HG03342 (cell line): ENCODE results near the gene CLDND1.

Experiments
- ATAC-seq: cut with Tn5 transposase; IDR thresholded peaks from one replicate; pipeline ENCODE4 v1.9.1; 2021; ENCODE audit warnings: mild to moderate bottlenecking, moderate library complexity; ENCODE audit not compliant: unreplicated experiment

The CLDND1 gene

DNA sequence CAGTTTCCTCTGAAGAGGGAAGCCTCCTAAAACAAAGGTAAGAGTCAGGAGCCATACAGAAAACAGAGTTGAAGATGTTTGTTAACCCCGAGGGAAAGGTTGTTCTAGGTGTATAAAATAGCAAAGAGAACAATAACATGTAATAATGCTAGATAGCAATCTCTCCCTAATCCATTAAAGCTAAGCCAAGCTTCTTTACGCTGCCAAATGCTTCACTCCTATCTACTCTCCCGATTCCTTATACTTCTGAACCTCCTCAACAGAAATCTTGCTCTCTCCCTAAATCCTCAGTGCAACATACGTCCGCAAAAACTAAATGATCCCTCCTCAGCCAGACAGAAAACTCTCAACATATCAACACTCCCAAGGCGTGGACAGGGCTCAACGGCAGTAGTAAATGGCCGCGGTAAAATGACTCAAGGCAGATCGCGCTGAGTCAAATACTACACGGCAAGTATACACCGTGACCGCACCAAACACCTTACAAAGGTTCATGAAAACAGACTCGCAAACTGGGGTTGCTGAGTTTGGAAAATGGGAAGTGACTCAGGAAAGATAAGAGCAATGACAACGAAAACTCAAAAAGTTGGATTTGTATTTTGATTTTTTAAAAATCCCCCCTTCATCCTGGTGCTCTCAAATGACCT is 682 bp downstream of the CLDND1 start:
- ATAC-seq = peak; percentile 45

DNA sequence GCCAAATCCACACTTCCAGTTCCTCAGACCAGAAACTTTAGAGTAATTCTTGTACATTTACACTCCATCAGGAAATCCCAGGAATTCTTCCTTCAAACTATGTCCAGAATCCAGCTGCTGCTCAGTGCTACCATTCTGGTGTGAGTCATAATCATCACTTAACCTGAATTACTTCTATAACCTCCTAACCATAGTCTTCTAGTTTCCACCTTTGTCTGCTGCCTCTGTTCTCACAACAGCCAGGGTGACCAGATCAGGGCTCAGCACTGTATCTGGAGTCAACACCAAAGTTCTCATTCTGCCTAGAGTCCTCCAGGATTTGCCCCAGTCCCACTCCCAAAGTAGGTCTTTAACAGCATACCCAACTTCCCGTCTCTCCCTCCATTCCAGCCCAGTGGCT is 3.4 kb downstream of the CLDND1 start:
- ATAC-seq = no peak

- no peak for ATAC-seq
Observed at GRCh38 chr3:98518816-98519215, 3.9 kb downstream of the CLDND1 start.

GRCh38 chr3:98514948-98515347 is 7.8 kb downstream of the CLDND1 start:
- ATAC-seq = no peak

DNA sequence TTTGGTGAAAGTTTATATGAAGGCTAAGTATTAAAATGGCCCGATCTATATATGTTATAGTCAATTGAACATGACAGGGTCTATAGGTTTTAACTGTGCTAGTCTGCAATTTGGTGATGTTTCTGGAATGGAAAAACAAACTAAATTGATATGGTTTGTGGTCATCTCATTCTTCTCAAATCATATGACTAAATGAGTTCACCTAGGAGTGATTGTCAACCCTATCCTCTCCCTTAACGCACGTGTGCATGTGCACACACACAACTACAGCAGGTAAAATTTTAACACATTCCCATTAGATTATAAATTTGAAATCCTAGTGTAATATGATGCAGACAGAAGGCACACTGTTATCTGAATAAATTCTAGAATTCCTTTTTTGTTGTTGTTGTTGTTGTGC is 9.0 kb downstream of the CLDND1 start:
- ATAC-seq = no peak

DNA sequence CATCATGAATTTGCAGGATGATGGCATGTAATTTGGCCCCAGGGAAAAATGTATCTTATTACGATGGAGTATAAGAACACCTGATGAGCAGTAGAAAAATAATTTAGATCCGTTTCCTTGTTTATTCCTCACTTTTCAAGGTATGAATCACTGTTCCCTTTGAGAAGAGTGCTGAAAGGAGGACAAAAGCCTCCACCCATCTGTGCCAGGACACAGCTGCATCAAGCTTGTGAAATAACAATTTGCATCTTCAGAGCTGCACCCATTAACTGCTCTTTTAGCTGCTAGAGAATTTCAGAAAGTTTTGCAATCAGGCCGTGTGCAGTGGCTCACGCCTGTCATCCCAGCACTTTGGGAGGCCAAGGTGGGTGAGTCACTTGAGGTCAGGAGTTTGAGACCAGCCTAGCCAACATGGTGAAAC is 9.6 kb downstream of the CLDND1 start:
- ATAC-seq = no peak

DNA sequence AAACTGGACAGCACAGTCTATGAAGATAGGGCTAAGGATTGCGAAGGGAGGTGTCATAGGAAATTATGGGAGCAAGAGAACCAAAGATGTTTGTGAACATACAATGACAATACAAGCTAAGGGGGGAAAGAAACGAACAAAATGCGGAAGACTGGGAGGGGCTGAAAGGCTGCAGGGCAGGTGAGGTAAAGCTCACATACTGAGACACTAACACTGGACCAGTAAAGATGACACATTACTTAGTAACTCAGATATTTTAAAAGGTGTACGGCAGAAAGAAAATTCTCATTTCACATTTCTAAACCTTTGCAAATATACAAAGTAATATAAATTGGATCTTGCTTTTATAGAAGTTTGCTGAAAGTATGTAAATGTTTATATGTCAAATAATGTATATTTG is 10.1 kb downstream of the CLDND1 start:
- no peak for ATAC-seq

DNA sequence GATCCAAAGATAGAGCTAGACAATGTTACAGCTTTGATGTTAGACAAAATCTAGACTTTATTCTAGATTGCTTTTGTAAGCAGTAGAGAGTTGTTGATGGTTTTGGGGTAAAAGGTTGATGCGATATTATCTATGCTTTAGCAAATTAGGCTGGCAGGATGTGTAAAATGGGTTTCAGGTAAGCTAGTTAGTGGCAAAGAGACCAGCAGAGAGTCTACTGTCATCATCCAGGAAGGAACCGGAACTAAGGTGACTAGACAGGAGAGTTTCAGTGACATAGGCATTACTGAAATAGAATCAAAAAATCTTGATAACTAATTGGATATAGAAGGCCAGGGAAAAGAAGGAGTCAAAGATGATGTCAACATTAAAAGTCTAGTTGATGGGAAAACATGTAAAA is 14.1 kb downstream of the CLDND1 start:
- no peak for ATAC-seq

GRCh38 chr3:98504539-98504938 is 18.2 kb downstream of the CLDND1 start:
- no peak for ATAC-seq

DNA sequence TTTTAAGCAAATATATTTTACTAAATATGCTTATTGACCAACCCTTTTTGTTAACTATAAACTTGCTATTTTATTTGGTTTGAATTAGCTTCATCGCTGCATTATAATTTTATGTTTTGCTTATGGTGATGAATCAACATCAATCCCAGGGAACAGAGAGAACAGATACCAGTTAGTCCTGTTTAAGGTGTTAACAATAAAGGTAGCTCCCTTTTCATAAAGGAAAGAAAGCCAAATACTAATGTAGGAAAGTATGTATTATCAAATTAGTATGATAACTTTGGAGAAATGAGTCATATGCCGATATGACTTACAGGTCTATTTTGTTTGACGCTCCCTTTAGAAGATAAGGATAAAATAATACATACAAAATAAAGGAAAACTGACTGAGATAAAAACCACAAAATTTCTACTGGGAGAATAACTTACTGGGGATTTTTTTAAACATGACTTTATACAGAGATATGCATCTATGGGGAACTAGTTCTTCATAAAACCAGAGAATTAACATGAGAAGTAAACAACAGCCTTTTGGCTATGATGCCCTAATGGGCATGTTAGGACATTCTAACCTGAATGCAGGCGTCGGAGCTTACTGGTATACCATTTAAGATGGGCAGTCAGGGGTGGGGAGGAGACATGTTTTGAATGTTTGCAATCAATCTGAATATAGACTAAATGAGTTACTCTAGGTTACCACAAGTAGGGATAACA is 20.7 kb downstream of the CLDND1 start:
- ATAC-seq = no peak

DNA sequence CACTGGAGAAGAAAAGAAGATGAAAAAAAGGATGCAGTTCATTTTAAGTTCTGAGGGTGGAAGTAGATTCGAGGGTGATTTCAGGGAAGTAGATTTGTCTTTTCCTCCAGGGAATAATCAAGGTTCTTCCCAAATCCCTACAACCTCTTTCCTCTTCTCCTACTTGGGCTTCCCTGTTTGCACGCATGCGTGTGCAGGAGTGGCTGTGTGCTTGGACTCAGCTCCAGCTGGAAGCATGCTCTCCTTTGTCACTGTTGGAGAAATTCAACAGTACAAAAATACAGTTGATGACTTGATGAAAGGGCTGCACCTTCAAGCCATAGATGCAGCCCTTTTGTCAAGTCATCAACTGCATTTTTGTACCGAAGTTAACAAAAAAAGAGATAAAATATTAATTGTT is 21.4 kb downstream of the CLDND1 start:
- ATAC-seq = no peak

GRCh38 chr3:98500019-98500418 is 22.7 kb downstream of the CLDND1 start:
- no peak for ATAC-seq

GRCh38 chr3:98497381-98497780 is 25.3 kb downstream of the CLDND1 start, which contains the start of gene OR5K2:
Gene OR5K2, plus strand, starts transcription at chr3:98497681. Its CDS starts 0 bp downstream, at chr3:98497681.
- ATAC-seq = no peak

GRCh38 chr3:98483626-98484025 is 39.1 kb downstream of the CLDND1 start:
- ATAC-seq = no peak

- no peak for ATAC-seq
Observed at GRCh38 chr3:98482717-98483482, 39.8 kb downstream of the CLDND1 start.
